Vagina (tissue), 2 donors: ENCODE measurements around the gene ABR. TPM values are rescaled to one million over a fixed set of nuclear protein-coding genes. Genes with fewer than 3 reads are reported as not detected.
A peak's percentile ranks its signal among the peaks of the same experiment; 100 is the strongest.
"Not testable (repeated sequence)": the region's sequence is repeated elsewhere in the genome, so short reads cannot be mapped to it uniquely, and the experiment has no call there.

ENCODE experiments used
- DNase-seq, 2 donors: peaks; one replicate each; pipeline ENCODE4 v3.0.0-alpha.2; 2017; ENCODE audit errors: extremely low spot score in 2 of 2
- H3K27ac ChIP-seq: fragments of 200-600 bp; sonication (generic); one replicate; pipeline ENCODE4 v1.5.1; 2019
- H3K27me3 ChIP-seq: fragments of 200-600 bp; sonication (generic); one replicate; pipeline ENCODE4 v1.5.1; 2019
- H3K36me3 ChIP-seq, 2 donors: fragments of 200-600 bp; sonication (generic); one replicate each; pipeline ENCODE4 v1.5.1; 2017 to 2019
- H3K4me1 ChIP-seq: fragments of 200-600 bp; sonication (generic); one replicate; pipeline ENCODE4 v1.5.1; 2019
- H3K4me3 ChIP-seq, 2 donors: fragments of 200-600 bp; sonication (generic); 1 replicate in 1 of 2; 2 replicates in 1 of 2; pipeline ENCODE4 v1.5.1; 2016 to 2019
- H3K9me3 ChIP-seq: fragments of 200-600 bp; sonication (generic); one replicate; pipeline ENCODE4 v1.5.1; 2019
- POLR2A ChIP-seq, 2 donors: fragments of 450-650 bp; IDR thresholded peaks; one replicate each; pipeline ENCODE4 v1.6.1; 2017; ENCODE audit warnings: antibody characterized with exemption in 2 of 2, mild to moderate bottlenecking in 2 of 2, moderate library complexity in 2 of 2
- POLR2AphosphoS5 ChIP-seq, 2 donors: sonication (generic); formaldehyde crosslinking; IDR thresholded peaks; one replicate each; pipeline ENCODE4 v1.9.0; 2017; ENCODE audit warnings: antibody characterized with exemption in 2 of 2, mild to moderate bottlenecking in 2 of 2, low read depth in 1 of 2; ENCODE audit not compliant: insufficient read depth in 1 of 2
- intact Hi-C: fragments of 100-400 bp; cut with DNase I; formaldehyde crosslinking; loops from one replicate; pipeline ENCODE4 v1.15.1; 2023
- total RNA-seq: library from RNA; depleted of rRNA; stranded (reverse); fragments of >200 nt; gene quantifications from one replicate; pipeline ENCODE4 v1.2.3, GENCODE V29; 2016
- TF ChIP-seq, protein P1 (sequence below), 3 experiments: fragments of 450-650 bp in 2 of 3; fragments of 200-600 bp in 1 of 3; sonication (generic) in 1 of 3; IDR thresholded peaks; one replicate each; pipeline ENCODE4 v1.5.1; 2017 to 2019; ENCODE audit warnings: antibody characterized with exemption in 3 of 3, mild to moderate bottlenecking in 2 of 3, moderate library complexity in 2 of 3

The ABR gene
- total RNA-seq, 1 donor from 2014 or later: 90.8 TPM

DNA sequence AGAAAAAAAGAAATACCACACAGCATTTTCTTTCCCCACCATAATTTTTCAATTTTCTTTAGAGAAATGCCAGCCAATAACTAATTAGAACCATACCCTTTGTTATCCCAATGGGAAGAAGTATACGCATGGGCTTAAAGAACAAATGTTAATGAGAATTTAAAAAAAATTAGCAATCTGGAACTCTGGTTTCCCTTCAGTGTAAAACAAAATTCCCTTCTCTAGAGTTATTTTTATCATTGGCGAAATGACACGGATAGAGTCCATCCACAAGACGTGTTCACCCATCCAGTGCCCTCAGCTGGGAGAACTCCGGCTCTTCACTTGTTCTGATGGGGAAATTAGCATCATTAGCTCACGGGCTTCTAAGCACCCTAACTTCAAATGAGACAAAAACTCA lies 203.5 kb downstream of the ABR start:
- Histone ChIP-seq H3K27me3 (no peaks in the 10 kb centered on the region), H3K9me3 (no peaks in the 10 kb centered on the region), H3K36me3 (no peaks in the 10 kb centered on the region), H3K4me1 (peaks cover 47% of the 10 kb centered on the region), H3K4me3 (no peak overlapping the region), H3K27ac (peak overlapping the region; percentile 5)
- DNase-seq: no peak
- intact Hi-C loops: loop anchor here (10.0 kb wide), 2 partner anchors 92 to 122 kb away; no protein-coding TSS in a partner anchor
- TF ChIP-seq POLR2A (IDR thresholded peaks at IDR 0.05): no peak
- no peak for TF ChIP-seq POLR2AphosphoS5 (IDR thresholded peaks at IDR 0.05; ENCODE audit: insufficient read depth in 1 of 2, low read depth in 1 of 2)
- TF ChIP-seq, protein P1, sequence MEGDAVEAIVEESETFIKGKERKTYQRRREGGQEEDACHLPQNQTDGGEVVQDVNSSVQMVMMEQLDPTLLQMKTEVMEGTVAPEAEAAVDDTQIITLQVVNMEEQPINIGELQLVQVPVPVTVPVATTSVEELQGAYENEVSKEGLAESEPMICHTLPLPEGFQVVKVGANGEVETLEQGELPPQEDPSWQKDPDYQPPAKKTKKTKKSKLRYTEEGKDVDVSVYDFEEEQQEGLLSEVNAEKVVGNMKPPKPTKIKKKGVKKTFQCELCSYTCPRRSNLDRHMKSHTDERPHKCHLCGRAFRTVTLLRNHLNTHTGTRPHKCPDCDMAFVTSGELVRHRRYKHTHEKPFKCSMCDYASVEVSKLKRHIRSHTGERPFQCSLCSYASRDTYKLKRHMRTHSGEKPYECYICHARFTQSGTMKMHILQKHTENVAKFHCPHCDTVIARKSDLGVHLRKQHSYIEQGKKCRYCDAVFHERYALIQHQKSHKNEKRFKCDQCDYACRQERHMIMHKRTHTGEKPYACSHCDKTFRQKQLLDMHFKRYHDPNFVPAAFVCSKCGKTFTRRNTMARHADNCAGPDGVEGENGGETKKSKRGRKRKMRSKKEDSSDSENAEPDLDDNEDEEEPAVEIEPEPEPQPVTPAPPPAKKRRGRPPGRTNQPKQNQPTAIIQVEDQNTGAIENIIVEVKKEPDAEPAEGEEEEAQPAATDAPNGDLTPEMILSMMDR (IDR thresholded peaks at IDR 0.05): no peak

- intact Hi-C loops: loop anchor here (10.0 kb wide), 2 partner anchors 91 to 121 kb away; no protein-coding TSS in a partner anchor
- Histone ChIP-seq H3K9me3 (no peaks in the 10 kb centered on the region), H3K4me3 (no peak overlapping the region), H3K27me3 (no peaks in the 10 kb centered on the region), H3K36me3 (no peaks in the 10 kb centered on the region), H3K4me1 (peaks cover 48% of the 10 kb centered on the region), H3K27ac (peak overlapping the region; percentile 5)
- DNase-seq: no peak
- no peak for TF ChIP-seq POLR2A (IDR thresholded peaks at IDR 0.05)
- TF ChIP-seq, protein P1 (IDR thresholded peaks at IDR 0.05): no peak
- no peak for TF ChIP-seq POLR2AphosphoS5 (IDR thresholded peaks at IDR 0.05; ENCODE audit: insufficient read depth in 1 of 2, low read depth in 1 of 2)
These were observed 204.3 kb downstream of the ABR start for GRCh38 chr17:975371-975915.

- intact Hi-C loops: loop anchor here (10.0 kb wide), 2 partner anchors 90 to 120 kb away; no protein-coding TSS in a partner anchor
- H3K4me1 ChIP-seq: peaks cover 49% of the 10 kb centered on the region
- H3K27ac ChIP-seq, H3K27me3 ChIP-seq, H3K36me3 ChIP-seq, DNase-seq, H3K9me3 ChIP-seq, H3K4me3 ChIP-seq: not testable (repeated sequence)
These were observed 205.0 kb downstream of the ABR start for GRCh38 chr17:974778-975177.

- DNase-seq: no peak
- Histone ChIP-seq H3K36me3 (no peaks in the 10 kb centered on the region), H3K27ac (peak overlapping the region; percentile 0), H3K27me3 (no peaks in the 10 kb centered on the region), H3K4me1 (peaks cover 54% of the 10 kb centered on the region), H3K4me3 (no peak overlapping the region), H3K9me3 (no peaks in the 10 kb centered on the region)
- intact Hi-C loops: loop anchor here (10.0 kb wide), 2 partner anchors 88 to 118 kb away; no protein-coding TSS in a partner anchor
- TF ChIP-seq, protein P1 (IDR thresholded peaks at IDR 0.05): no peak
- peak in 1 of 2 donors; percentile 21 for TF ChIP-seq POLR2AphosphoS5 (IDR thresholded peaks at IDR 0.05; ENCODE audit: insufficient read depth in 1 of 2, low read depth in 1 of 2)
These were observed 206.7 kb downstream of the ABR start for GRCh38 chr17:973053-973452.

- intact Hi-C loops: loop anchor here (10.0 kb wide), 2 partner anchors 87 to 117 kb away; no protein-coding TSS in a partner anchor
- not testable (repeated sequence) for H3K27ac ChIP-seq, H3K4me3 ChIP-seq, H3K9me3 ChIP-seq, DNase-seq, H3K36me3 ChIP-seq, H3K27me3 ChIP-seq
- H3K4me1 ChIP-seq: peaks cover 43% of the 10 kb centered on the region
These were observed 207.9 kb downstream of the ABR start for GRCh38 chr17:971861-972260.

GRCh38 chr17:970364-970763 lies 209.4 kb downstream of the ABR start:
- H3K9me3 ChIP-seq: no peaks in the 10 kb centered on the region
- TF ChIP-seq POLR2AphosphoS5 (IDR thresholded peaks at IDR 0.05; ENCODE audit: insufficient read depth in 1 of 2, low read depth in 1 of 2): no peak
- TF ChIP-seq POLR2A (IDR thresholded peaks at IDR 0.05): no peak
- TF ChIP-seq, protein P1 (IDR thresholded peaks at IDR 0.05): no peak
- peaks cover 31% of the 10 kb centered on the region for H3K4me1 ChIP-seq
- H3K4me3 ChIP-seq: peak overlapping the region in 1 of 2 donors; percentile 13
- no peaks in the 10 kb centered on the region for H3K36me3 ChIP-seq
- DNase-seq: no peak
- H3K27ac ChIP-seq: peak overlapping the region; percentile 14
- no peaks in the 10 kb centered on the region for H3K27me3 ChIP-seq
- intact Hi-C loops: loop anchor here (10.0 kb wide), 2 partner anchors 86 to 116 kb away; no protein-coding TSS in a partner anchor
